Activated naive CD4-positive, alpha-beta T cell treated with anti-CD3 and anti-CD28 coated beads, Interleukin-2, amount 50 U/mL, for 24 hours (primary cell): ENCODE data around the gene CPE.
"Not testable (repeated sequence)": the region's sequence is repeated elsewhere in the genome, so short reads cannot be mapped to it uniquely, and the experiment has no call there.

ENCODE experiments used
- H3K27ac Mint-ChIP-seq: one replicate; pipeline ENCODE4 v1.8.0; 2021; ENCODE audit warnings: mild to moderate bottlenecking, mixed read lengths
- H3K27me3 Mint-ChIP-seq: one replicate; pipeline ENCODE4 v1.8.0; 2021; ENCODE audit warnings: mixed read lengths
- H3K36me3 Mint-ChIP-seq: one replicate; pipeline ENCODE4 v1.8.0; 2021; ENCODE audit warnings: mixed read lengths
- H3K4me1 Mint-ChIP-seq: one replicate; pipeline ENCODE4 v1.8.0; 2021; ENCODE audit warnings: mixed read lengths
- H3K4me3 Mint-ChIP-seq: one replicate; pipeline ENCODE4 v1.8.0; 2021; ENCODE audit warnings: mild to moderate bottlenecking, mixed read lengths
- H3K9me3 Mint-ChIP-seq: one replicate; pipeline ENCODE4 v1.8.0; 2021; ENCODE audit warnings: mixed read lengths

Gene CPE

DNA sequence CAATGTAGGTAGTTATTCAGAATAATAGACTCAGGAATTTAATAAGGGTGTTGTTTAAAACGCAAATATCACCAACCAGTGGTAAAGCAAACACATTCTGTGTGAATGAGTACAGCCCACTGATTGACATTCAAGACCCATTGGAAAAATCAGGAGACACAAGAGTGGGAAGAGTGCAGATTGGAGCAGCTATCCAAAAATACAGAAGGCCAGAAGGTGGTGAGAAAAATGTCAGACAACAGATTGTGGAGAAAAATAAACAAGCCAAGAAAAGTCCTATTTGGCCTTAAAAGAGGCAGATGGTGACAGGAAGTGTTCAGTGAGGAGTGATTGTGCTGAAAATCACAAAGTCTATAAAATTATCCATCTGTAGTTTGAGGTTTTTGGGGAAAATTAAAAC, 39.3 kb downstream of the CPE start:
- Mint-ChIP-seq H3K27me3 (no peaks in the 10 kb centered on the region), H3K9me3 (no peaks in the 10 kb centered on the region), H3K4me3 (no peak overlapping the region), H3K36me3 (no peaks in the 10 kb centered on the region), H3K27ac (no peak overlapping the region), H3K4me1 (no peaks in the 10 kb centered on the region)

DNA sequence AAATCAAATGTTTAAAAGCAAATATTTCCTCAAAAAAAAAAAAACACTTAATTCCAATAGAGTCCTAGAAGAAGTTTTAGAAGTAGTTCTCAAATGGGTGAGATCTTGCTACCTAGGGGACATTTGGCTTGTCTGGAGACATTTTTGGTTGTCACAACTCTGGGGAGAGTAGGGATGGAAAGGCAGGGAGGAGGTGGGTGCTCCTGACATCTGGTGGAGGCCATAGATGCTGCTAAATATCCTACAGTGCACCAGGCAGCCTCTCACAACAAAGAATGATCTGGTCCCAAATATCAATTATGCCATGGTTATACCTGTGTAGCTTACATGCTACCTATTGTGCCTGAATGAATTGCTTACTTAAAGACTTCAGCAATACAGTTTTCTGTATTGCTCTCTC, 46.8 kb downstream of the CPE start:
- Mint-ChIP-seq H3K27me3 (no peaks in the 10 kb centered on the region), H3K4me3 (no peak overlapping the region), H3K4me1 (peaks cover 10% of the 10 kb centered on the region), H3K9me3 (no peaks in the 10 kb centered on the region), H3K36me3 (no peaks in the 10 kb centered on the region), H3K27ac (no peak overlapping the region)

DNA sequence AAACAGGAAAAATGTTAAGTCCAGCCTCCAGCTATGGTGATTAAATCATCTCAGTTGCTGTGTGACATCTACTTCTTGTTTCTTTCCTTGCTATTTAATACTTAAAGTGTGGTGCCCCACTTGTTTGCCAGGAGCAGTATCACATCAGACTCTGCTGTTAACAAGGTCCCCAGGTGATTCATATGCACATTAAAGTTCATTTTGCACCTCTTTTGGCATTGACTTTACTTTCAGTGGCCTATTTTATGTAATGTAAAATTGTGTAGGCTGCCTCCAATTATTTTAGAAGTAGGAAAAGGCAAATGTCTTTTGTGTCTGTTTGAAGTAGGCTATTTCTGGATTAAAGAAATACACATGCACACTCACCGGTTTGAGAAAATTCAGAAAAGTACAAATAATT, 47.5 kb downstream of the CPE start:
- H3K4me1 Mint-ChIP-seq, result peaks cover 10% of the 10 kb centered on the region
- H3K27me3 Mint-ChIP-seq, result no peaks in the 10 kb centered on the region
- H3K4me3 Mint-ChIP-seq, result no peak overlapping the region
- no peaks in the 10 kb centered on the region for H3K36me3 Mint-ChIP-seq
- H3K27ac Mint-ChIP-seq, result no peak overlapping the region
- H3K9me3 Mint-ChIP-seq, result no peaks in the 10 kb centered on the region

DNA sequence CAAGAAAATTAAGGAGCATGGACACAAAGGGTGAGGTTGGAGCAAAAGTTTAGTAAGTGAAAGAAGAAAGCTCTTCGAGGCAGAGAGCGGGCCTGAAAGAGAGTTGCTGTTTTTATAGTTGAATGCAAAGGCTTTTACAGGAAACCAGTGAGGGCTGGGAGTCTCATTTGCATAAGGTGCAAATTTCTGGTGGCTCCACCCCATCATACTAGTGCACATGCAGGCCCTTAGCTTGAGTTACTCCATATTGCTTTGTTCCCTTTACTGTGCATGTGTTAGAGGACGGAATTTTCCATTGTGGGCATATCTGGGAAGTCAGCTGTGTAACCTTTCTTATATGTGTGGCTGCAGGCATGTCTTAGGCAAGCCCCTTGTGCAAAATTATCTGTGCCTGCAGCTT, 48.0 kb downstream of the CPE start:
- no peak overlapping the region for H3K4me3 Mint-ChIP-seq
- no peak overlapping the region for H3K27ac Mint-ChIP-seq
- no peaks in the 10 kb centered on the region for H3K27me3 Mint-ChIP-seq

DNA sequence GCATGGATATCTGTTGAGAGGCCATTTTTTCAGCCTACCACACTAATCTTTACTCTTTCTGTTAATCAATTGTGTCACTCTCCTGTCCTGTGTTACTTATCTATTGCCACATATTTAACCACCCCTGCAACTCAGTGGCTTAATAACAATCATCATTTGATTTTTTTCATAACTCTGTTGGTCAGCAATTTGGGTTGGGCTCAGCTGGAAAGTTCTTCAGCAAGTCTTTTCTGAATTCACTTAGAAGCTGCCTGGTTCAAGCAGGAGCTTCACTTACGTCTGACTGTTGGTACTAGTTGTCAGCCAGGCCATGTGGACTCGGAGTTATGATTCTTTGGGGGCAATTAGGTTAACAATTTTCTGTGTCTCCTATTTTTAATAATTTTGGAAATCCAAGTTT, 50.1 kb downstream of the CPE start:
- H3K4me3 Mint-ChIP-seq, result no peak overlapping the region
- H3K27me3 Mint-ChIP-seq, result peaks cover 1% of the 10 kb centered on the region
- peaks cover 10% of the 10 kb centered on the region for H3K4me1 Mint-ChIP-seq
- no peaks in the 10 kb centered on the region for H3K9me3 Mint-ChIP-seq
- no peaks in the 10 kb centered on the region for H3K36me3 Mint-ChIP-seq
- H3K27ac Mint-ChIP-seq, result peak overlapping the region; percentile 73

More for the DNA sequence above, 48.0 kb downstream of the CPE start:
- Mint-ChIP-seq H3K4me1 (peaks cover 10% of the 10 kb centered on the region), H3K36me3 (no peaks in the 10 kb centered on the region), H3K9me3 (no peaks in the 10 kb centered on the region)

DNA sequence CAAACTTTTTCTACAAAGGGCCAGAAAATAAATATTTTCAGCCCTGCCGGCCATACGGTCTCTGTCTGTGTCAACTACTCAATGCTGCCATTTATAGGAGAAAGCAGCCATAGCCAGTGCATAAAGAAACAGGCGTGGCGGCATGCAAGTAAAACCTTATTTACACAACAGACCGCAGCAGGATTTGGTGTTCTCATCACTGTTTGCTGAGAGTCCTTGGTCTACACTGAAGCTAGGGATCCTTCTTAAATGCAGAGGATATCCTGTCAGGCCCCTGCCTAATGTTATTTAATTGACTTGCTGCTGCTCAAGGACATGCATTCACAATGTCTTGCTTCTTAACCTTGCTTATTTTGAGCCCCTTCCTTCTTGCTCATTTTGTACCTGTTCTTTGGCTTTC, 54.7 kb downstream of the CPE start:
- peaks cover 1% of the 10 kb centered on the region for H3K27me3 Mint-ChIP-seq
- no peak overlapping the region for H3K4me3 Mint-ChIP-seq
- H3K4me1 Mint-ChIP-seq, result no peaks in the 10 kb centered on the region
- no peak overlapping the region for H3K27ac Mint-ChIP-seq
- no peaks in the 10 kb centered on the region for H3K36me3 Mint-ChIP-seq
- no peaks in the 10 kb centered on the region for H3K9me3 Mint-ChIP-seq

DNA sequence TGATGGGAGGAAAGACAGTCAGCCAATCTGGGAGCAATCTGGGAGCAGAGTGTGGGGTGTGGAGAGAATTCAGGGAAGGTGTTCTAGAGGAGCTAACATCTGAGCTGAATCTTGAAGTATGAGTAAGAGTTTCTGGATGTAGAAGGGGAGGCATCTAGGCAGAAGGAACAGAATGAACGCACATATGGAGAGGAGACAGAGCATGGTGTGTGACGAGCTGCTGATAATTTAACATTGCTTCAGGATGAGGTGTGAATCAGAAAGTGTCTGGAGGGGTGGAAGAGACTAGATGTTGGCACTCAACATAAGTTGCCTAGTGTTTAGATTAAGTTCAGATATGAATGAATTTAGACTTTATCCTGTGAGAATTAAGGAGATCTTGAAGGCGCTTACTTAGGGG, 58.9 kb downstream of the CPE start:
- Mint-ChIP-seq H3K9me3 (no peaks in the 10 kb centered on the region), H3K4me1 (no peaks in the 10 kb centered on the region), H3K27me3 (peaks cover 1% of the 10 kb centered on the region), H3K4me3 (no peak overlapping the region), H3K27ac (no peak overlapping the region), H3K36me3 (no peaks in the 10 kb centered on the region)

DNA sequence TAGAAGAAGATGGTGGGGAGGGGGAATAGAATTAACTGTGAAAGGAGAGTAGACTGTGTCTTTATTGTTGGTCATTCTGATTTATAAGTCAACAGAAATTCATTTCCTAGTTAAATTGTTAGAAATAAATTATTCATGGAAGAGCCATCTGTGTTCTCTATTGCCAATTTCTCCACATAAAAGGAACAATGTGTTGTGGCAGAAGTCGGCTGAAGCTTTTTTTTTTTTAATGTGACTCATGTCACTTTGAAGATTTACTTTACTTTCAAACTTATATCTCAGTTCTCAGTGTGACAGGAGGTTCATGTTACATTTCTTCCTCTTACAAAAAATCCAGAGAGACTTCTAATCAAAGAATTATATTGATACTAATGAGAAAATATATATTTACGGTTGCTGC, 60.5 kb downstream of the CPE start:
- Mint-ChIP-seq H3K9me3 (no peaks in the 10 kb centered on the region), H3K4me1 (peaks cover 6% of the 10 kb centered on the region), H3K27ac (no peak overlapping the region), H3K36me3 (no peaks in the 10 kb centered on the region), H3K27me3 (no peaks in the 10 kb centered on the region), H3K4me3 (no peak overlapping the region)

DNA sequence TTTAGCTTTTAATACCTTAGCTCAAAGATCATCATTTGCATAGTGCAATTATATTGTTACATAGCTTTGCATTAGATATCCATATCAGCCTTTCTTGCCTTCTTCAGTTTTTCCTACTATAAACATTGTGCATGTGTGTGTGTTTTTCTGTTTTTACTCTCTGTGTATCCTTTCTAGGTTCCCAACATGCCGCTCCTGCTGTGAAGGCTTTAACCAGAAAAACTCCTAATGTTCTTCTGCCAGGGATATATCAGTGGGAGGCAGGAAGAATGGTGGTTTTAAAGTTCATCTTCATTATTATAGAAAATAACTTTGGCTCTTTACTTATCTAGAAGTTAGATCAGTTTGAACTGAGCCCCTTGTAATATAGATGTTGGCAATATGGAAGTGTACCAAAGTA, 61.2 kb downstream of the CPE start:
- Mint-ChIP-seq H3K27me3 (no peaks in the 10 kb centered on the region), H3K4me3 (no peak overlapping the region), H3K9me3 (no peaks in the 10 kb centered on the region), H3K4me1 (peaks cover 6% of the 10 kb centered on the region), H3K36me3 (no peaks in the 10 kb centered on the region), H3K27ac (no peak overlapping the region)

DNA sequence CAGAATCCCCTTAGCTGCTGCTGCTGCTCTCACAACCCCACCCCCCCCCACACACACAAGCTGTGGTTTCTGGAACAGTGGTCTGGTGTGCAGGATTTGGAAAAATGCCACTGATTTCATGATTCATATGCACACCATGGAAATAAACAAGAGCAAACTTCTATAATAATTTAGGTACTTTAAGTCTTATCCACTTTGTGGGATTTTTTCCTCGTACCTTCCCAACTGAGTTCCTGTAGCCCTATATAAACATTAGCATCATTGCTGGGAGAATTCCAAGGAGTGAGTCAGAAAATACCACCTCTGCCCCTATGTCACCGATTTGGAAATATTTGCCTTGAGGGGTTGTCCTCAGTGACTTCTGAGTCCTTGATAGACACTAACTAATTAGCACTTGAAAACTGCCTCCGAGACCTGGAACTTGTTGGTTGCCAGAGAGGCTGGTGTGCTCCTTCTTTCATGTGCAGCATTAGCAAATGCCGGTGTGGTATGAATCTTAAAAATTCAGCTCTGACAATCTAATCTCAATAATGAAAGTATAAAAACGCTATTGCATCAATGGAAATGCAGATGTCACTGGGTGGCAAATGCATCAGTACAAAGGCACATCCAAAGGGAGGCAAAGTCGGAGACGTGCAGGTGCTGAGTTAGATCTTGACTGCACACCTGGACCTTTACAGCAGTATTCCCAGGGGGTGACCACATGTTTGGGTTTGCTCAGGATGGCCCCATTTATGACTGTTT, 61.8 kb downstream of the CPE start:
- no peaks in the 10 kb centered on the region for H3K36me3 Mint-ChIP-seq
- no peak overlapping the region for H3K4me3 Mint-ChIP-seq
- H3K27me3 Mint-ChIP-seq, result no peaks in the 10 kb centered on the region
- peaks cover 6% of the 10 kb centered on the region for H3K4me1 Mint-ChIP-seq
- no peaks in the 10 kb centered on the region for H3K9me3 Mint-ChIP-seq
- no peak overlapping the region for H3K27ac Mint-ChIP-seq

DNA sequence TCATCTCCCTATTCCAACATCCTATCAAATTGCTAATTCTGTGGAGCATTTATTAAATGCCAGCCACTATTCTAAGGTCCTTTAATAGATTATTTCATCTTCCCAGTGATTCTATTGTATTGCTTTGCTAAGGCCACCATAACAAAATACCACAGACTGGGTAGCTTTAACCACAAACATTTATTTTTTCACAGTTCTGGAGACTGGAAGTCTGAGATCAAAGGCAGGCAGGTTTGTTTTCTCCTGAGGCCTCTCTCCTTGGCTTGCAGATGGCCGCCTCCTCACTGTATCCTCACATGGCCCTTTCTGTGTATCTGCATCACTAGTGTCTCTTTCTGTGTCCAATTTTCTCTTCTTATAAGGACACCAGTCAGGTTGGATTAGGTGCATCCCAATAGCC, 64.5 kb downstream of the CPE start:
- H3K27ac Mint-ChIP-seq, result no peak overlapping the region
- no peak overlapping the region for H3K4me3 Mint-ChIP-seq

DNA sequence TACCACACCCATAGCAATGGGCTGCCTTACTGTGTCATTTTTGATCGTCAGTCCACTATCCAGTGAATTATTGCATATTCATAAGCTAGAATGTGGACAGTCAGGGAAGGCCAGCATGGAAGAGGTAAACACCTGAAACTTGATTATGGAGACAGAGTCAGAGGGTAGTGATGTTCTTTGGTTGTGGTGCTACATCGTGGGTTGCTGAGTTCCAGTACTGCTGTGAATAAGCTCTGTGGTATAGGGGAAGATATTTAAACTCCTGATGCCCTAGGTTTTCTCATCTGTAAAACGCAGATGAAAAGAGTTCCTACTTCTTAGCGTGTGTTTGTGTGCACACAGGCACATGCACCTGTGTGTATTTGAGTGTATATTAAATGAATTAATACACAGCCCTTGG, 69.9 kb downstream of the CPE start:
- Mint-ChIP-seq H3K9me3 (no peaks in the 10 kb centered on the region), H3K4me3 (no peak overlapping the region), H3K4me1 (no peaks in the 10 kb centered on the region), H3K27me3 (no peaks in the 10 kb centered on the region), H3K36me3 (no peaks in the 10 kb centered on the region), H3K27ac (no peak overlapping the region)

More for the DNA sequence above, 64.5 kb downstream of the CPE start:
- H3K27me3 Mint-ChIP-seq, result no peaks in the 10 kb centered on the region
- H3K36me3 Mint-ChIP-seq, result no peaks in the 10 kb centered on the region
- peaks cover 6% of the 10 kb centered on the region for H3K4me1 Mint-ChIP-seq
- H3K9me3 Mint-ChIP-seq, result no peaks in the 10 kb centered on the region

DNA sequence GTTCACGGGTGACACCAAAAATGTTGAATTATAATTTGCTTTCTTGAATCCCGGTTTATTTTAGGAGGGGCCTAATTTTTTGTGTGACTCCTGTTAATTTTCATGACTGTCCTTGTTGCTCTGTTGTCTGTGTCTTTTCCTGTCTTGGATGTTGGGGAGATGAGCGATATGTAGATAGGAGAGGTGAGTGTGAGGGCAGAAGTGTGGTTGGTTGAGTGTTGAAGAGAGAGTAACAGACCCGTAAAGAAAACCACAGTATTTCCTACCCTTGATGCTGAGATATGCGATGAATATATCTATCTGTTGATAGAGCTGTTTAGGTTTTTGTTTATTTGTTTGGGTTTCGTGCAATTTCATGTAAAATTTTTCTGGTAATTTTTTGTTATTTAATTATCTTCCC, 70.5 kb downstream of the CPE start:
- Mint-ChIP-seq H3K27ac (no peak overlapping the region), H3K9me3 (no peaks in the 10 kb centered on the region), H3K4me3 (no peak overlapping the region), H3K4me1 (no peaks in the 10 kb centered on the region), H3K36me3 (no peaks in the 10 kb centered on the region), H3K27me3 (no peaks in the 10 kb centered on the region)

DNA sequence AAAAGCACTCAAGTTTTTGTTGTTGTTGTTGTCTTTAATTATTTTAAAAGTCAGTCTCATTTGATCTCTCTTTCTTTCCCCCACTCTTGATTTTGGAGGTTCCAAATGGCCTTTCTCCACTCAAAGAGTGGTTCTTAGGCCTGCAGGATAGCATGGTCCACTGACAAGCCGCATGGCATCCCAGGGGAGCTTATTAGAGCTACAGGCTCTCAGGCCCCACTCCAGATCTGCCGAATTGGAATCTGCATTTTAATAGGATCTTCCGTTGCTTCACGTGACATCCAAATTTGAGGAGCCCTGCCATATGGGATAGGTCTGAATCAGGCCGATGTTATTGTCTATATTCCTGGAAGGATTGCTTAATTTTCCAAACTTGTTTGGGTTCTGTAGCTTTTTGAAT, 72.1 kb downstream of the CPE start:
- Mint-ChIP-seq H3K9me3 (no peaks in the 10 kb centered on the region), H3K4me3 (no peak overlapping the region), H3K27ac (no peak overlapping the region), H3K36me3 (no peaks in the 10 kb centered on the region), H3K4me1 (no peaks in the 10 kb centered on the region), H3K27me3 (no peaks in the 10 kb centered on the region)

DNA sequence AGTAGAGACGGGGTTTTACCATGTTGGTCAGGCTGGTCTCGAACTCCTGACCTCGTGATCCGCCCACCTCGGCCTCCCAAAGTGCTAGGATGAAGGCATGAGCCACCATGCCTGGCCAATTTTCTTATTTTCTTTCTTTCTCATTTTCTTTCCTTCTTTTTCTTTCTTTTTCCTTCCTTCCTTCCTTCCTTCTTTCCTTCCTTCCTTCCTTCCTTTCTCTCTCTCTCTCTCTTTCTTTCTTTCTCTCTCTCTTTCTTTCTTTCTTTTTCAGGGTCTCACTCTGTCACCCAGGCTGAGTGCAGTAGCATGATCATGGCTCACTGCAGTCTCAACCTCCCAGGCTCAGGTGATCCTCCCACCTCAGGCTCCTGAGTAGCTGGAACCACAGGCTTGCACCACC, 74.3 kb downstream of the CPE start:
- H3K9me3 Mint-ChIP-seq, H3K4me1 Mint-ChIP-seq, H3K27me3 Mint-ChIP-seq, H3K36me3 Mint-ChIP-seq, H3K27ac Mint-ChIP-seq, H3K4me3 Mint-ChIP-seq: not testable (repeated sequence)

DNA sequence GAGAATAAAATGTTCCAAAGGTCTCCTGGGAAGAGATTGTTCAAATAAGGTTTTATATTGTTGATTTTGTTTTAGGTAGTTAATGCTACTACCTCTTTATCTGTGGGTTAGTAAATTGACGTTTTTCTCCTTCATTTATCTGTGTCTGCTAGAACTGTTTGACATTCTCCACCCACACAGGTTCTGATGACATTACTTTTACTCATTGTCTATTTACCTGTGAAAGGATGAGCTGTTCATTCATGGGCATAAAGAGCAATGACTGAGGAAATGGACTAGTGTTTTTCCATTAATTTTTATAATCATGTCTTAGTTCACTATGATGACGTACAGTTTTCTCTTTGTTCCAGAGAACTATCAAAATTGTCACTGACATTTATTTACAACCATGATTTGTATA, 75.6 kb downstream of the CPE start:
- Mint-ChIP-seq H3K27ac (no peak overlapping the region), H3K4me1 (no peaks in the 10 kb centered on the region), H3K9me3 (no peaks in the 10 kb centered on the region), H3K4me3 (no peak overlapping the region), H3K27me3 (peaks cover 2% of the 10 kb centered on the region), H3K36me3 (no peaks in the 10 kb centered on the region)

DNA sequence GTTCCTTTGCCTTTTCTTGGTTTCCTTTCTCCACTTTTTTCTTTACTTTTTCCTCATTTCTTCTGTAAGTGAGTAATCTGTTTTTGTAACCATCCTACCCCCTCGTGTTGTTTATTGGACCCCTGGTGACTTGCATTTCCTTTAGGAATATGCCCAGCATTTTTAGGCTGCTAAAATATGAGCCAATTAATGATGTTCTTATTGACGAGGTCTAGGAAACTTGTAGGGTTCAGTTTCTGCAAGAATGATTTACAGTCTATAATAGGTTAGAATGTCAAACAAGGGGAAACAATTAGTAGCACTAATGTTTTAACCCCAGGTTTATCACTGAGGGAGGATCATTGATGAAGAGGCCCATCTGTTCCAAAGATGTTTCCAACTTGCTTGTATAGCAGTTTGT, 79.0 kb downstream of the CPE start:
- no peak overlapping the region for H3K27ac Mint-ChIP-seq
- no peak overlapping the region for H3K4me3 Mint-ChIP-seq
- H3K4me1 Mint-ChIP-seq, result no peaks in the 10 kb centered on the region
- peaks cover 3% of the 10 kb centered on the region for H3K27me3 Mint-ChIP-seq
- H3K9me3 Mint-ChIP-seq, result no peaks in the 10 kb centered on the region
- no peaks in the 10 kb centered on the region for H3K36me3 Mint-ChIP-seq
